HuH-7.5 (cell line): ENCODE results near the gene LSM10.

Experiments
- DNase-seq: peaks from one replicate; pipeline ENCODE4 v3.0.0; 2011; ENCODE audit warnings: low spot score

Gene LSM10

DNA sequence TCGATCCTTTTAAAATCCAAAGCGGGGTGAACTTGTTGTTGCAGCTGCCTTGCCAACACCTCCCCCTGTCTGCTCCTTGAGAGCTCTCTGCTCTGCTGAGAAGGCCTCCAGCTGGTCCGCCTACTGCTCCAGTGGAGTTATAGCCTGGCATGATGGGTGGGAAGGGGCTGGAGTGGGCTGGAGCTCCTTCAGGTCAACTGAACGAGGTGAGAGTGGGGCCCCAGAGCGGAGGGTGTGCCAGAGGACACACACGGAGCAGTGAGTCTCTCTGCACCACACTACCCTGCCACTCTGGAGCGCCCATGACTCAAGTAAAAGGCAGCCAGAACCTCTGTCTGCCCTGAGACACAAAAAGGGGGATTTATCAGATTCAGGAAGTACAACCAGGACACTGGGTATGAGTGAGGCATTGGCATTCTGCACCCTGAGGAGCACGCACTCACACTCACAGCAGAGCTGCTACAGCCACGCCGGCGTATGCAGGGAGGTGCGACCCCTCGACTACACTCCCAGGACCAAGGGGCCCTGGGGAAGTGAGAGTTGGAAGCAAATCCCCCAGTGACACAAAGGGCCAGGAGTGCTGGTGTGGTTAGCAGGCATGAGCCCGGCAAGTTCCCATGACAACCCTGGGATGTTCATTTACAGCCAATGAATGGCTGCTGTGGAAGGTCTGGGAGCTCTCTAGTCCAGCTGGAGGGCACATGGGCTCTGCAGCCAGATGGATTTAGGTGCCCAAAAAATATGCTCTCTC, 46.3 kb downstream of the LSM10 start:
- DNase-seq = no peak

DNA sequence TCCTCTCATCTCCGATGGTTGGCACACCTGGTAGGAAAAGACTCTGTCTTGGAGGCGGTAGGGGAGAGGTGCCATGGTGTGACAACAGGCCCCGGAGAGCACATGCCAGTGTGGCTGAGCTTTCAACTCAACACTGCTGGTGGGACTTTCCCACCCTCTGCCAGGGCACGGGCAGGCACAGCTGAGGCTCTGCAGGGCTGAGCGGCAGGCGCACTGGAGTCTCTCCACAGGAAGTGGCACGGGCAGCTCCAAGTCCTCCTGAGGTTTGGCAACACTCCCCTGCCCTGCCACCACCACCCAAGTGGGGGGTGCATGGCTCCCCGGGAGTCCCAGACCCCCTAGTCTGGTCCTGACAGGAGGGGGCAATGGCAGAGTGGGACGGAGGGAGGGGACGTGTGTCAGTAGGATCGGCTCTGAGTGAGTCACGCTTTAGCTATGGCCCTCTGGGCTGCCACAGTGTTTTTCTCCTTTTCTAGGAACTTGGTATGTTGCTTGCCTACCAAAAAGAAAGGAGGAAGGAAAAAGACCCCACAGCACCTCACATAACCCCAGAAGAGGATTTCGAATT, 47.0 kb downstream of the LSM10 start:
- DNase-seq = no peak

DNA sequence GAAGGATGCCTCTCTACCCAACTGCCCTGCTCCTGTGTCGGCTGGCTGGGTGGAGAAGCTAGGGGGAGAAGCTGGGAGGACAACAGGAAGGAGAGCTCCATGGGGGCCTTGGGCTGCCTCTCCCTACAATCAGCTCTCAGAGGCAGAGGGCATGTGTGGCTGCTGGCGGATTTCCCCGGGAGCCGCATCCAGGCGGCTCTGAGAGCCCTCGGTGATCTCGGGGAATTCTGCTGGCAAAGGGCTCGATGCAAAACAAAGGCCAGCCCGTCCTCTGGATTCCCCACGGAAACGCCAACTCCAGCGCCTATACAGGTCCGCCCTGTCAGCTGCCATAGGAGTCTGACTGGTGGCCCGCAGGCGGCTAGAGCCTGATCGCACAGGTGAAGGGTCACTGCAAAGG, 47.9 kb downstream of the LSM10 start:
- DNase-seq = no peak

DNA sequence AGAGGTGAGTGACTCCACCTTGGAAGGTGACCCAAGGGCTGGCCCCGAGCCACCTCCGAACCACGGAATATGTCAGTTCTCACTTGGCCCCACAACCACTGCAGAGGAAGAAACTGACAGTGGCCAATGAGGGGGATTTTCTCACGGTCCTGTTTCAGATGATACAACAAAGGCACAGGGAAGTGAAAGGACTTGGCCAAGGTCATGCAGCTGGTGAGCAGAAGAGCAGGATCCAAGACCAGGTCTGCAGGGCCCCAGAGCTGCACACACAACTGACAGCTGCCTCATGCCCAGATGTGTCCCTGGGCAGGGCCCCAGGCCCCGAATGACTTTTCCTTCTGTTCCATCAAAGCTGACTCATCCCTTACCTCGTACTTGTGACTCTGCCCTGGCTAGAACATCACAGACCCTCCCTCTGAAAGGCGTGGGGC, 48.5 kb downstream of the LSM10 start:
- DNase-seq = no peak

DNA sequence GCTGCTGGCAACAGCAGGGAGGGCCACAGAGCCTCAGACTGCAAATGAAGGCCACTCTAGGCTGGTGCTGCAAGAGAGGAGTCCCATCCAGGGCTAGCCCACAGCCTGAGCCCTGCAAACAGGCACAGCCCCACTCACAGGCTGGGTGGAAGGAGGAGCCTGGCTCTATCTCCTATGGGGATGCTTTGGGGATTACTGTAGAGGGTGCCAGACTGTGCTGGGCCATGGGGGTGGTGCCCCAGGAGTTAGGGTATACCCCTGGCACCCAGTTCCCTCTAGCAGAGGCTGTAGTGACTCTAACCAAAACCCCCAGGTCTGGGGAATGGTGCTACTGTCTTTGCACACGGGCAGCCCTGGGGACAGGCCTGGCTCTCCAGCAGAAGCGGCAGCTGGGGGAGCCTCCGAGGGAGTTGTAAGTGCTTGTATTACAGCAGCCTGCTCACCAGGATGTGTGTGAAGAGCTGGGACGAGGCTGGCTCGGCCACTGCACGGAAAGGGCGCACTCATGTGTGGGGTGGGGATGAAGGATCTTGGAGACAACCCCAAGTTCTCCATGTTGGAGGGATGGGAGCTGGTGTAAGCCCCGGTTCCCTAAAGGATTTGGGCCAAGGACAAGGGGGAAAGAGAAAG, 50.9 kb downstream of the LSM10 start:
- no peak for DNase-seq

DNA sequence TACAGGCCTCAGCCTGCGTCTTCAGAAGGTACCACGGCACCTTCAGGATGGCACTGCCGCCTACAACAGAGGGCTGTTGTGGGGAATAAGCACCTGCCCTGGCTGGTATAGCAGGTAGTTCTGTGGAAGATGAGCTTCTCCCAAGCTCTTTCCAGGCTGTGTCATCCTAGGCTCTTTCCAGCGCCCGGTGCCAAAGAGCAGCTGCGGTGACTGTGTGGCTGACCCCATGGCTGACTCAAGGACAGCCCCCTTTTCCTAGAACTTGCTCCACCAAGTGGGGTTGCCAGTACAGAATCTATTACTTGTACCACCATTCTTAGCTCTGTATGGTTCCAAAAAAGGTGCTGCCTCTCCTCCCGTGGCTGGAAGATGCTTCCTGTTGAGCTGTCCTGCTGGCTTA, 52.4 kb downstream of the LSM10 start:
- DNase-seq = no peak

DNA sequence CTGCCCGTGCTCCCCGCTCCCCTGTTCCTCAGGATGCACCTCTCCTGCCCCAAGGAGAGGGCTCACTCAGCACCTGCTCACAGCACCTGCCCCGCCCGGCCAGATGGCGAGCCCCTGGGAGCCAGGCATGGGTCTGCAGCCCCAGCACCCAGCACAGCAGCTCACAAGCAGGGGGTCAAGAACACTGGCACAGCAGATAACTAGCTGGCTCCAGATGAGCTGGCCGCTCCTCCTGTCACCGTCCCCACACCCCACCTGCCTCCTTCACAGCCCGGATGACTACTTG, 53.4 kb downstream of the LSM10 start:
- DNase-seq = no peak

DNA sequence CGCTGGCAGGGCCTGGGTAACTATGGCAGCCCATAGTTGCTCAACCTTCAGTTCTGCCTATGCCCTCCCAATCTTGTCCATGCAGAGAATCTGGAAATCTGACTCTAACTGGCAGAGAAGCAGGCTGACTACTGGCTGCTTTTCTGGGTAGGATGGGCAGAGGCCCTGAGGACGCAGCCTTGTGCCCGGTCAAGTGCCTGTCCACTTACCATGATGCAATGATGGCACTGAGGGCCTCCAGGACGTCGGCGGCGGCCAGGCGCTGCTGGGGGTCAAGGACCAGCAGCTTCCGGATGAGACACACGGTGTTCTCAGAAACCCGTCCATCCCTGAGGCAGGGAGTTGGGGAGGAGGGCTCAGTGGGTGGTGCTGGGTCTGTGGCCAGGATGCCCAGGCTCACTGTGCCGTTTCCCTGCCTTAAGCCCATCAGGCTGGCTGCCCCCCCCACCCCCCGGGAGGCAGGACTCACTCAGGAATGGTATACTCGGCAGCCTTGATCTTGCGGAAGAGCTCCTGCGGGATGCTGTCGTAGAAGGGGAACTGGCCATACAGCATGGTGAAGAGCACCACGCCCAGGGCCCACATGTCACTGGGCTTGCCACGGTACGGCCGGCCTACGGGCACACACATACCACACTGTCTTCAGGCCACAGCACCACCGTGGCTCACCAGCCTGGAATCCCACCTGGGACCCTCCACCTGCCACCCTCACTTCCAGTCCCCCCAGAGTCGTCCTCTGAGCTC, 53.9 kb downstream of the LSM10 start:
- no peak for DNase-seq
